NK-92 (cell line): ENCODE results near the gene SPO11.
A peak's percentile ranks its signal among the peaks of the same experiment; 100 is the strongest.
"Not testable (repeated sequence)": the region's sequence is repeated elsewhere in the genome, so short reads cannot be mapped to it uniquely, and the experiment has no call there.

Experiments
- DNase-seq: peaks from one replicate; lab custom pipeline; 2025; ENCODE audit not compliant: unreplicated experiment; lab: John Stamatoyannopoulos, UW

SPO11 gene

DNA sequence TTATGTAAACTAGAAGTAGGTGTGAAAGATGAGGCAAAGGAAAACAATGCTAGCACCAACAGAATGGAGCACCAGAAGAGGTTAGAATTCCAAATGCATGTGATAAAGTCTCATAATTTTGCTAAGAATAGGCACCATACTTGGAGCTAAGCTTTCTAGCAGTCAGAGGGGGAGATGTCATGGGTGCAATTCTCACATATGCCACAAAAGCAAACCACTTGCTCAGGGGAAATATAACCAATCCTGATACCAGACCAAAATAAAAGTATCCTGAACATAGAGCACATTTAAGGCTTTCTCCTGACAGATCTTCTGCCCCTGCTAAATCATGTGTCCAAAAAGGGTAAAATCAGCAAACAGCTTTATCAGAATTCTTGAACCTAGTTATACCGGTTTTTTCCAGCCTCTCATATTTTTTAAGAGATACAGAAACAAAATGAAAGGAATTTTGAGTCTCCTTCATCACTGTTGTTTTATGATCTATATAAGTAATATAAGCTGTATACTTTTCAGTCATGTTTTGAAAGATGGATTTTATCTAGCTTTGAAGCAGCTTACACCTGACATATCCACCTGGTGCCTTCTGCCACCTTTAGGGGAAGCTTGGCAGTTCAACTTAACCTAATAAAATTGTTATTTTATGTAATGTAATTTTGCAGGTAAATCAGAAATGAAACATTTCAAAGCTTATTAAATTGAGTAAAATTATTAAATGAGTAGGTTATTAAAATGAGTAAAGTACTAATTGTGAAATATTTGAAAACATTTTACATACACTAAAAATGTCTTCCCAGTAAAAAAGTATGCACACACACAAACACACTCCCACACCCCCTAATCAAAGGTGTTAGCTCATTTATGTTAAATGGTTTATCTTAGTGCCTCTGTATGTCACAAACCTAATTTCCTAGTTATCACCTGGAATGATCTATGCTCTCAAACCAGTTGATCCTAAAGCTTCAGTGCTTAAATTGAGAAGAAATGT is 2.8 kb downstream of the SPO11 start:
- DNase-seq, result no peak

GRCh38 chr20:57335392-57335791 is 5.8 kb downstream of the SPO11 start:
- DNase-seq, result no peak

GRCh38 chr20:57341663-57342062 is 12.1 kb downstream of the SPO11 start:
- no peak for DNase-seq

- no peak for DNase-seq
Measured at GRCh38 chr20:57342829-57343228, 13.2 kb downstream of the SPO11 start.

- no peak for DNase-seq
Measured at GRCh38 chr20:57346477-57346876, 16.9 kb downstream of the SPO11 start.

- DNase-seq, result no peak
Measured at GRCh38 chr20:57347393-57347792, 17.8 kb downstream of the SPO11 start.

DNA sequence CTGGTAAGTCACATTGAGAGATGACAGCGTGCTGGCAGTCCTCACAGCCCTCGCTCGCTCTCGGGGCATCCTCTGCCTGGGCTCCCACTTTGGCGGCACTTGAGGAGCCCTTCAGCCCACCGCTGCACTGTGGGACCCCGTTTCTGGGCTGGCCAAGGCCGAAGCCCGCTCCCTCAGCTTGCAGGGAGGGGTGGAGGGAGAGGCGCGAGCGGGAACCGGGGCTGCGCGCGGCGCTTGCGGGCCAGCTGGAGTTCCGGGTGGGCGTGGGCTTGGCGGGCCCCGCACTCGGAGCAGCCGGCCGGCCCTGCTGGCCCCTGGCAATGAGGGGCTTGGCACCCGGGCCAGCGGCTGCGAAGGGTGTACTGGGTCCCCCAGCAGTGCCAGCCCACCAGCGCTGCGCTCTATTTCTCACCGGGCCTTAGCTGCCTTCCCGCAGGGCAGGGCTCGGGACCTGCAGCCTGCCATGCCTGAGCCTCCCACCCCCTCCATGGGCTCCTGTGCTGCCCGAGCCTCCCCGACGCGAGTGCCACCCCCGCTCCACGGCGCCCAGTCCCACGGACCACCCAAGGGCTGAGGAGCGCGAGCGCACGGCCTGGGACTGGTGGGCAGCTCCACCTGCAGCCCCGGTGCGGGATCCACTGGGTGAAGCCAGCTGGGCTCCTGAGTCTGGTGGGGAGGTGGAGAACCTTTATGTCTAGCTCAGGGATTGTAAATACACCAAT is 18.8 kb downstream of the SPO11 start:
- not testable (repeated sequence) for DNase-seq

- not testable (repeated sequence) for DNase-seq
Measured at GRCh38 chr20:57348922-57349574, 19.4 kb downstream of the SPO11 start.

DNA sequence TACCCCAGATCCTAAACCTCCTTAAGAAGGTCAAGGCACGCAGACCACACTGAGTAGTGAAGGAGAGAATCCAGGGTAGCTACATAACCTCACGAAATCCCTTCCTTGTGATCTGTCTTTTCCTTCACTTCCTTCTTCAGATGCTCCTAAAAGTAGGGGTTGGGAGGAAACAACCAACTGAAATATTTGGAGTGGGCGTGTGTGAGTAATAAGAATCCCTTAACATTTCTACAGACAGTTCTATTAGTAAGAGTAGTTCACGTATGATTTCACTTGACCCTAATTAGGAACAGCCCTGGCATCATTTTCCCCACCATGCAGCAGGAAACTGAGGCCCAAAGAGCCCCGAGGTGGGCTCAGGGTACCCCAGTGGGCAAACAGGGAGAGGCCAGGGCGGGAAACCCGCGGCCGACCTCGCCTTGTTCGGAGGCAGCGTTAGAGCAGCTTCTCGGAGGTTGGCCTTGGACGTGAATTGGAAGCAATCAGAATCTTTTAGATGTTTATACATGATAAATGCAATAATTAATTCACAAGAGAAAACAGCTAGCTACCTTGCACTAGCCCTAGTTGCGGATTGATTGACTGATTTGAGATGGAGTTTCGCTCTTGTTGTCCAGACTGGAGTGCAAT is 20.6 kb downstream of the SPO11 start:
- no peak for DNase-seq

- DNase-seq, result not testable (repeated sequence)
Measured at GRCh38 chr20:57350726-57351041, 21.1 kb downstream of the SPO11 start.

GRCh38 chr20:57351042-57351783 is 21.6 kb downstream of the SPO11 start, which contains the start of gene RAE1:
TSS of gene RAE1 (plus strand) at chr20:57351255. CDS start at chr20:57354039, 2,784 bp downstream.
- peak; percentile 35 for DNase-seq

DNA sequence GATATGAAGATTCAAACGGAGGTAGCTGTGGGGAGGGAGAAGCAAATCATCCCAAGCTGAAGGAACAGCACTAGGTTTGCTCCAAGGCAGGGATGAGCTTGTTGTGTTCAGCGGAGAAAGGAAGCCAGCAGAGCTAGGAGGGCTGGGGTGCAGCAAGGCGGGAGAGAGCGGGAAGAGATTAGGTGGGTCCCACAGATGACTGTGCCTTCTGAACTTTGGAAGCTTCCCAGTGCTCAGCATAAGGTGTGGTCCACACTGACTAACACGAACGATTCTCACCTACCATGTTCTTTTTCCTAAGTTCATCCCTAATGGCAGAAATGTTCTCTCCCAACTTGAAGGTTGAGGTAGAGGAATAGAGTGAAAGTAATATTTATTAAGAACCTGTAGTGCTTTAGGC is 22.7 kb downstream of the SPO11 start:
- no peak for DNase-seq

- no peak for DNase-seq
Measured at GRCh38 chr20:57353351-57353750, 23.7 kb downstream of the SPO11 start.

DNA sequence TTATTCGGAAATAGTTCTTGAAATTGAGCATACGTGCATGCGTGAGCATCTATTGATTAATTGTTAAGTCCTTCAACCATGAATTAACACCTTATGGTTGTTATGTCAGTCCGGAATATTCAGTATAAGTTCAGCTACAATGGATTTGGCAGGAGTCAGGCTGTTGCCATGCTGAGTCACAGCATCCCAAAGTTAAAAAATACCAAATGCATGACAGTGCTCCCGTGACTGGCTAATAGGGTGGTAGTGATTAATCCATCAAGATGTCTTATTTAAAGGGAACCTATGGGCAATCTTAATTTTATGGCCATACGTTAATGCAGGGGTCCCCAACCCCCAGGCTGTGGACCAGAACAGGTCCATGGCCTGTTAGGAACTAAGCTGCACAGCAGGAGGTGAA is 31.9 kb downstream of the SPO11 start:
- no peak for DNase-seq

- no peak for DNase-seq
Measured at GRCh38 chr20:57364451-57364850, 34.8 kb downstream of the SPO11 start.

- DNase-seq, result no peak
Measured at GRCh38 chr20:57369596-57369995, 40.0 kb downstream of the SPO11 start.

GRCh38 chr20:57370316-57370715 is 40.7 kb downstream of the SPO11 start:
- DNase-seq, result no peak

DNA sequence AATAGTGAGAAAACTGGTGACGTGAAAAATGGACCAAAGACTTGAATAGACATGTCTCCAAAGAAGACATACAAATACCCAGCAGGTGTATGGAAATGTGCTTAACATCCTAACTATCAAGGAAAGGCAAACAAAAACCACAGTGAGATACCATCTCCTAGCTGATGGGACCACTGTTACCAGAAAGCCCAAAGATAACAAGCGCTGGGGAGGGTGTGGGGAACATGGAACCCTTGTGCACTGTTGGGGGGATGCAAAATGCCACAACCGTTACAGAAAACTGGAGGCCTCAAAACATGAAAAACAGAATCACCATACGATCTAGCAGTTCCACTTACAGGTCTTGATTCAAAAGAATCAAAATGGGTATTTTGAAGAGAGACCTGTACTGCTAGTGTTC is 41.8 kb downstream of the SPO11 start:
- no peak for DNase-seq

GRCh38 chr20:57372157-57372556 is 42.6 kb downstream of the SPO11 start:
- DNase-seq, result no peak

- no peak for DNase-seq
Measured at GRCh38 chr20:57372581-57373350, 43.2 kb downstream of the SPO11 start.
